HG03520 (cell line): ENCODE data around the gene IL26.

Source experiments
- ATAC-seq: cut with Tn5 transposase; IDR thresholded peaks from one replicate; pipeline ENCODE4 v1.9.1; 2021; ENCODE audit warnings: mild to moderate bottlenecking, moderate library complexity; ENCODE audit not compliant: unreplicated experiment

IL26 gene, protein sequence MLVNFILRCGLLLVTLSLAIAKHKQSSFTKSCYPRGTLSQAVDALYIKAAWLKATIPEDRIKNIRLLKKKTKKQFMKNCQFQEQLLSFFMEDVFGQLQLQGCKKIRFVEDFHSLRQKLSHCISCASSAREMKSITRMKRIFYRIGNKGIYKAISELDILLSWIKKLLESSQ

DNA sequence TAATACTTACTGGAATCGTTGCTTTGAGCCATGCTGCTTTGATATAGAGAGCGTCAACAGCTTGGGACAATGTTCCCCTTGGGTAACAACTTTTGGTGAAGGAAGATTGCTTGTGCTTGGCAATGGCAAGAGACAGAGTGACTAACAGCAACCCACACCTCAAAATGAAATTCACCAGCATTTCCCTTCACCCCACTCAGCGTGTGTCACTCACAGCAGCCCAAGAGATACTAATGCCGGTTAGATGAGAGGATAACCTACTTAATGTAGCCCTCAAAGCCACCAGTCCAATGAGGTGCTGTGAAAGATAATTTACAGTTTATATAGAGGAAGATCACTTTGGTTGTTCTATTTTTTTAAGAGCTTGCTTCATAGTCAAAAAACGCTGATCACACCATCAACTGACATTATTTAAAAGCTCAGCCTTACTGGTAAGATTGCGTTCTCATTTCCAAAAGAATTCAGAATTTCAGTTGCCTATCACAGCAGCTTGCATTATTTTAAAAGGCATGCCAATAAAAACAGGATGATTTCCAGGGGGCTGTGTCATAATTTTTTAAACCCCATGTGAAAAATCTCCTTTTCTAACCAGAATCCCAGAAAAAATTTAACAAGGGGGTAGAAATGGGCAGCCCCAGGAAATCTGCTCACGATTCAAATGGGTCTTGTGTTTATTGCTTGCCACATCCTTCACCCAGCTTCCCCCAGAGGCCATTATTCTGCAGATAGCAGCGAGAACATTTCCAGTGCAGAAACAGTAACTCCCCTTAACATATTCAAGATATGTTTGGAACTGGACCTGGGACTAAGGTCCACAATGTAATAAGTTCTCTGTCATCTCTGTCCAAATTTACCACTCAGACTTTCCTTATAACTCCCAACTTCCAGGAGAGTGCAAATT, at the start of gene IL26:
Gene IL26 (minus strand): TSS at position 235 of the 901 bp plus-strand sequence. CDS start 54 bp downstream, at position 181.
- no peak for ATAC-seq

DNA sequence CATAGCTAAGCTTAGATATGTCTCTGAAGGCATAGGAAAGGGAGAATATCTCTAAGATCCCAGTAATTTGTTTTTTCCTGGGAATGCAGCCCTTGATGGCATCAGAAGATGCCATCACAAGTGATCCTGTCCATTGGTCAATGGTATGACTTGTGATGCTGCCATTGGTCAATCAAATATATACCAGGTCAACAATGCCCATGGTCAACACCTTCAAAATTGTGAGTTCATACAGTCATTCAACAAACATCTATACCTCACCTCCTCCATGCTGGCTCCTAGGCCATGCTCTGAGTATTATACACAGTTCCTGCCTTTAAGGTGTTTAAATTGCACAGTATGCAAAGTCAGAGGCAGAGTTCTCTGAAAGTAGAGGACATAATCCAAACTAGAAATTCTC, 47.1 kb upstream of the IL26 start:
- ATAC-seq, result no peak

DNA sequence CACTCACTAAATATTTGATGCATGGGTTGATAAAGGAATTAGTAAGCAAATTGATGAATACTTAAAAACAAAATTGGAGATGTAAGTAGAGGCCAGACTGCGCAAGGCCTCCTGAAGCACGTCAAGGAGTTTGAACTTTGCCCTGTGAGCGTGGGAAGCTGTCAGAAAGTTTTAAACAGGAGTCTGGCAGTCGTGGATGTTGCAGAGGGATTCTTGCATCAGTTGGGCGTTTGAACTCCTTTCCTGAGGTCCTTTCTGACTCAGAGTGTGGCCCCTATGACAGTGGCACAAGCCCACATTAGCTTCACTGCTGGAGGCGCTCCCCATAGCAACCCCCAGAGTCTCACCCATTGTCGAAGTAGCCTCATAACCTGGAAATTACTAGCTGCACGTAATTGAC, 45.7 kb upstream of the IL26 start:
- no peak for ATAC-seq

DNA sequence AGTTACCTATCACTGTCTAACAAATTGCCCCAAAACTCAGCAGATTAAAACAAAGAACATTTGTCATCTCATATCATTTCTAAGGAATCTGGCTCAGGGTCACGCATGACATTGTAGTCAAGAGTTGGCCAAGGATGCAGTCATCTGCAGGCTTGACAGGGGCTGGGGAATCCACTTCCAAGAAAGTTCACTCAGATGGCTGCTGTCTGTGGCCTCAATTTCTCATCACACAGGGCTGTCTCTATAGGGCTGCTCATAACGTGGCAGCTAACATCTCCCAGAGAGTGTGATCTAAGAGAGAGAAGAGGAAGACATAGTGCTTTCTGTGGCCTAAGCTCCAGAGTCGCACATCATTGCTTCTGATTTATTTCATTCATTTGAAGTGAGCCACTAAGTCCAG, 44.7 kb upstream of the IL26 start:
- ATAC-seq, result no peak

DNA sequence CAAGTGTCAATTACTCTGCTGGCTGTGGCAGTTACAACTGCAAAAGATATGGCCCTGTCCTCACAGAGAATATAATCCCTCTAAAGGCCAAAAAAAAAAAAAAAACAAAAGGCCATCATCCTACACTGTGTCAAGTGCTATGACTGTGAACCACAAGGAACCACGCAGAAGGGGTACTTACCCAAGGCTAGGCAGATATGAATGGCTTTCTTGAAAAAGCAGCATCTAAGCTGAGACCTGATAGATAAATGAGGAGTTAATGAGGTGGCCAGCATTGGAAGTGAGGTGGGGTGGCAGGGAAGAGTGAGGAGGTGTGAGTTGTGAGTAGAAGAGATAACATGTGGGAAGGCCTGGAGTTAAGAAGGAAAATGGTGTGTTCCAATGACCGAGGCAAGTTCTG, 44.2 kb upstream of the IL26 start:
- no peak for ATAC-seq

DNA sequence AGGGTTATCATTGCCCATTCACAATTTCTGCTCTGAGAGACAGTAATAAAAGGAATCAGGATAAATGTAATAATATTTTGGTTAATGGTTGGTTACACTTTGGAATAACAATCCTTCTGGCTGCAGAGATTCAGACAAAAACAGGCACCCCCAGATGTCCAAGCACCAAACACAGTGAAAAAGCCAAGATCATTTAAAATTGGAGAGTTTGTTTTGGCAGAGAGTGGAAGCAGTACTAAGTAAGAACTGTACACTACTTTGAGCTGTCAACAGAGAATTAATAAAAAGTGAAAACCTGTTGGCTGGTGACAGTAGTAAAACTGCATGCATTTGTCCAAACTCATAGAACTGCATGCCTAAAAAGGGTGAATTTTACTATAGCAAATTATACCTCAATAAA, 43.4 kb upstream of the IL26 start:
- no peak for ATAC-seq

DNA sequence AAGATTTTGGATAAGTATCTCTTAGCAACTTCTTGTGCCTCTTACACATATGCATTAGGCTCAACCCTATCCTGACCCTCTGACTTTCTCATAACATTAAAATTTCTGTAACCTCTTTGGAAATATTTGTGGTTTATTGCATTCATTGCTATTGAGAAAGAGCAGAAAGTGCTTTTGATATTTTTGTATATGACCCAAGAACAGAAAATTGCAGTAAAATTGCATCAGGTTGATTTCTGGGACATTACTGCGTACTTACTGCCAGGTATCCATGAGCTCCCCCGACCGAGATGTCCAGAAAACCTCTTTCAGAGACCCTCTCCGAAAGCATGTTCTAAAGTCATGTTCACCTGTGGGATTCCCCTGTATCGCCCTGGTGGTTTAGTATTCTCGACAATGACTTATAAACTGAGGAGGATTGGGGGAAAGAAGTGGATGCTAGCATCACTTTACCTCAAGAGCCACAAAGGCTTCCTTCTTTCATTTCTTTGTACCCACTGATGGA, 42.3 kb upstream of the IL26 start:
- no peak for ATAC-seq

DNA sequence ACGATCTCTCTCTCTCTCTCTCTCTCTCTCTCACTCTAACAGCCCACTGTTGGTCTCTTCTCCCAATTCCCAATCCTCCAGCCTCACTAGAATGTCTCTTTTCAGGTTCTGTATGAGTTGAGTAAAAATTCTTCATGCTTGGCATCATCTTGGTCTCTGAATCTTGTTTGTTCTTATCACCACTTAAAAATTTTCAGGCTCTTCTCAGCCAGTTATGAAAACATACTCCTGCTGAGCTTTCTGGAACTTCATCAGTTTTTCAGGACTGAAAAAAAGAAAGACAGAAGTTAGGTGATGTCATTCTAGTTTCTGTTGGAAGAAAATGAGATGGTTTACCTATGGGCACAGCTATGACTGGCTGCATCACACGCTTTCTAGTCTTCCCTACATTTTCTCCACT, 39.2 kb upstream of the IL26 start:
- ATAC-seq, result no peak

DNA sequence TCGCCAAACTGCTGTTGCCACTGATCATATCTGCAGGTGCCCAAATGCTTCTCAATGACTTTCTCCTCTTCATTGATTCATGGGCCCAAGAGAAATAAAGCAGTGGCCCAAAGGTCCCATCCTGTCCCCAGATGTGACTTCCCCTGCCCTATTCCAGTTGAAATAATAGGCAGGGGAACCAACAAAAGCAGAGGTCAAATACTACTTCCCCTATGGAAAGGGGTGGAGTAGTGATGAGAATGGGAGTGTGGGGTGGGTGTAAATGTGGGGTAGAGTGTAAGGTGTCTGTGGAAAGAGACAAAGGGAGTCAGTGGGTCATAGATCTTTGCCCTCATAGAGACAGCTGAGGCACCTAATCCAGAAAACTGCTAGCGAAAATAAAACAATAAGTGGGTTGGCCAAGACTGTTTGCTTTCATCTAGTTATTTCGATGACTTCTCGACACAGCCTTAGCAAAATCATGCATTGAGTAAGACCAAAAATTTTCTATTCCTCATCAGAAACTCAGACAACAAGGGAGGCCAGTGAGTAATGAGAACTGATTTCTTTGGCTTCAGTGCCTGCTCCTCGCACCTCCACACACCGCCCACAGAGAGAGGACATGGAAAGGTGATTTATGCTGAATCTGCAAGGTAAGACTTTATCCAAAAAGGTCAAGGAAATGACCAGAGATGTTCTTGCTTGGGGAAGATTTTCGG, 38.7 kb upstream of the IL26 start:
- ATAC-seq, result no peak

DNA sequence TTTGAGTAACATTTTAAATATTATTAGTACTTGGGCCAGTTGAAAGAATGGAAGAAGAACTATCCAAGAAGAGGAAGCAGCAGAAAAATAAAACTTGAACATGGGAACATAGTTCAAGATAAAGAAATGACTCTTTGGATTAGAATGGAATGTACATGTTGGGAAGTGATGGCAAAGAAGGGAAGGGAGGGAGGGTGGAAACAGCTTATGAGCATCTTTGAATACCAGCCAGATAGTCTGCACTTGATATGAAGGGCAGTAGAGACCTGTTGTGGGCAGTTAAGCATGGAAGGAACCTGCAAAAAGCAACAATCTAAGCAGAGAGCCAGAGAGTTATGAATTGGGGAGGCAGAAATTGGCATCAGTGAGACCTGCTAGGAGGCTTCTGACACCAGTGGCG, 37.8 kb upstream of the IL26 start:
- no peak for ATAC-seq

DNA sequence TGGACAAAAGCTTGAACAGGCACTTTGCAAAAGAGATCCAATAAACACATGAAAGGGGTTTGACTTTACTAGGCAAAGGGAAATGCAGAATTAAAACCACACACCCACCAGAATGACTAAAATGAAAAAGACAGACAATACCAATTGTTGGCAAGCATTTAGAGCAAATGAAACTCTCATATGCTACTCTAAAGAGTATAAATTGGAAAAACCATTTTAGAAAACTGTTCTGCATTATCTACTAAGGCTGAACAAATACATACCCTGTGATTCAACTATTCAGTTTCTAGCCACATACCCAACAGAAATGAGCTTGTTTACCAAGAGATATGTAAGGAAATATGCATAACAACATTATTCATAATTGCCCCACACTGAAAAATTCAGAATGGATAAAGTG, 36.3 kb upstream of the IL26 start:
- ATAC-seq, result no peak

DNA sequence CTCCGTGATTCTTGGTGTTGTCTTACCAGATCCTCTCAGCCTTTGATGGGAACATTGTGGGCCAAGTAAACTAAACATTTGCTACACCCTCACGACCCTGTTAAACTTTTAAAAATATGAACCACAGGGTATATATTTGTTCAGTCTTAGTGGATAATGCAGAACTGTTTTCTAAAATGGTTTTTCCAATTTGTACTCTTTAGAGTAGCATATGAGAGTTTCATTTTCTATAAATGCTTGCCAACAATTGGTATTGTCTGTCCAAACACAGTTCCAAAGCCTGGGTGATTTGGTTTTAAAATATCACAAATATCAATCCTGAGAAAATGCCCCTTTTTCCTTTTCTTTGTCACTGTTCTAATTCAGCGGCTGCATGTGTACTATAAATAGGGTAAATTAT, 34.5 kb upstream of the IL26 start:
- no peak for ATAC-seq

DNA sequence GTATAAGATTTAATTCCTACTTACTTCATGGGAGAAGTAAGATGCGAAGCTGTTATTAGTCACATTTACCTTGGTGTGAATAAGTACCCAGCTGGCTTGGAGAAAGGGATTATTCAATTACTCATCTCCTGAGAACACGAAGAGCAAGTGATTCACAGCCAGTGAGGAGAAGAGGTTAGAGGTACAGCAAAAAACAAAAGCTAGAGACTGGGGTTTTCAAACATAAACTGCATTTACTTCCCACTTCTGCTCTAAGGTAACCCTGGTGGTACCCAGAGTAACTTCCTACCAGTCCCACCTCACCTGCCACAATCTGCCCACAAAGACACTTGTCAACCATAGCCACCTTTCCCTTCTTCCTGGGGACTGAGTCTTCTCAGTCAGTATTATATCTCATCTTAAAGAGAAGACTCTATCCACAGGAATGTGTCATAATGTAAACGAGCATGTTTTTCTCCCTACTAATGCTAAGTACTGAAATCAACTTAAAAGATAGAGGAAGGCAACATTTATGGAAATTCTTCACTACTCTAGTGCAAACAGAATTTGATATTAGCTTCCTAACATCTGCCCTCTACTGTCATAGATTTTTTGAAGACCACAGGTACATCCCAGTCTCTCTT, 33.8 kb upstream of the IL26 start:
- no peak for ATAC-seq

DNA sequence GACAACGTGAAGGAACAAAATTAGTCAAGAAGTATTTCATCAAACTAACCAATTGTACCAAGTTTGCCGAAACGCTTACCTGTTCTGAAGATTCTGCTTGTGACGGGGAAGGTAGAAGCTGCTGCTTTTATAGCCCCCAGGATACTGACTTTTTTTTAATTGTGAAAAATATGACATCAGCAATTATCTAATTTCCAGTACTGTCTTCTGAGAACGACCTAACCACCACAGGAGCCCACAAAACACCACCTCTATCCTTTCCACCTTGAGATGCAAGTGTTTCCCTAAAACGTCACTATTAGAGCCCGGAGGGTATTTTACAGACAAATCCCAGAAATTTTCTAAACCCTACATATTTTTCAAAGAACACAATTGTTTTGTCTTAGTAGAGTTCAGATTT, 27.9 kb upstream of the IL26 start, which contains the start of gene IL22:
Gene IL22 (minus strand): TSS at position 101 of the 400 bp plus-strand sequence. CDS start 156 bp downstream, outside the sequence.
- ATAC-seq, result no peak

DNA sequence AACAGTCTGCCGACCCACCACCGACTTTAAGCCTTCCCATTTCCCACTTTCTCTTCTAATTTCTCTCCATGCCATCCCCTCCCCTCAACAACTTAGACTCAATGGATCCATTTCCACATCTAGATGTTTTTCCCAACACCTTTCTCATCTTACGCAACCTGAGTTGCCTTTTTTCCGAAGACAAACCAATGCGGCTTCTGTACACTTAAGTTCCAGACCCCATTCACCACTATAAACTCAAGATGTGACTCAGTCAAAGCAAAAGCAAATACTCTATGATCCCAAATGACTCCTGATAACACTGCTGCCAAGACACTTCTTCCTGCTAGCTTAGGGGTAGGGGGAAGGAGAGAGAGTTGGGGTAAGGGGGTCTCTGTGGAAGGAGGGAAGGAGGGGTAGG, 26.5 kb upstream of the IL26 start:
- ATAC-seq, result no peak

DNA sequence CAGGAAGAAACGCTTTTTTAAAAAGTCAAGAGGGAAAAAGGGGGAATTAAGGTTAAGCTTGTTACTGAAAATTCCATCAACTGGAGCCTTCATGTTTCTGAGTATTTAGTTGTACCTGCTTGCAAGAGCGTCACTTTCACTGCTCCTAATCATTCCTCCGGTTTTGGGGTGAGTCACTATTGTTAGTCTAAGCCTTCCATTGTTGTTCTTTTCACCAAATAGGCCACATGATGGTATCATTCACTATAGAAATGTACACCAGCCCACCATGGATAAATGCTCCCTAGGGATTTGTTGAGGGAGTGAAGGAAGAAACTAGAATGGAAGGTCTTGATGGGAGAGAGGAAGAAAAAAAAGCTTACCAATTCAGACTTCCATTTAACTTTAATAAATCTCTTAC, 24.8 kb upstream of the IL26 start:
- no peak for ATAC-seq

DNA sequence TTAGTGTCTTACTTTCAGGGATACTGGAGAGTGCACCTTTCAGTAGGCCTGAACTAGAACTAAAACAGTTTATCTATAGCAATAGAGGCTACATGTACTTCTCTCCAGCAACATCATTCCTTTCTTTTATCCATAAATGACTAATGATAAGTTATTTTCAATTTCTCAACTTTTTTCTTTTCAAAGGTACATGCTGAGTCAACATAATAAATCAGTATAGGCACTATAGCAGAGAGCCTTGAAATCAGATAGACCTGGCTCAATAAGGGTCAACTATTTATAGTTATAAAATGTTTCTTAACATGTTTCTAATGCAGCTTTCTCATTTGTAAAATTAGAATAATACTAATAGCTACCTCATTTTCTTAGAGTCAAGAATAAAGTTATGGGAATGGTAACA, 22.2 kb upstream of the IL26 start:
- no peak for ATAC-seq

DNA sequence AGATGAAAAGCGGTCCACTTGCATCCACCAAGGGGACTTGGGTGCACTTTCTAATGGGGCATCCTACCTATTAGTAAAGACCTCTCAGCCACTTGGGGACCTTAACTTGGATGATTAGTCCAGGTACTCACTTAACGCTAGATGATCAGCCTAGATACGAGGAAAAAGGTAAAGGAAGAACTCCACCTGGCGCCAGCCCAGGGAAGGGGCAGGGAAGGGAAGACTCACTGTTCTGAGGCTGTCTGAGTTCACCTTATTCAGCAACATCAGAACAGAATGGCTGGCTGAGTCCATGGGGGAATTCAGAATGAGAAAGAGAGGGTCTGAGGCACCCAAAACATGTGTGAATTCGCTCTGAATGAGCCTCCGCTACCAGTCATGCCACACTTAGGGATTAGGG, 20.7 kb upstream of the IL26 start:
- ATAC-seq, result no peak

DNA sequence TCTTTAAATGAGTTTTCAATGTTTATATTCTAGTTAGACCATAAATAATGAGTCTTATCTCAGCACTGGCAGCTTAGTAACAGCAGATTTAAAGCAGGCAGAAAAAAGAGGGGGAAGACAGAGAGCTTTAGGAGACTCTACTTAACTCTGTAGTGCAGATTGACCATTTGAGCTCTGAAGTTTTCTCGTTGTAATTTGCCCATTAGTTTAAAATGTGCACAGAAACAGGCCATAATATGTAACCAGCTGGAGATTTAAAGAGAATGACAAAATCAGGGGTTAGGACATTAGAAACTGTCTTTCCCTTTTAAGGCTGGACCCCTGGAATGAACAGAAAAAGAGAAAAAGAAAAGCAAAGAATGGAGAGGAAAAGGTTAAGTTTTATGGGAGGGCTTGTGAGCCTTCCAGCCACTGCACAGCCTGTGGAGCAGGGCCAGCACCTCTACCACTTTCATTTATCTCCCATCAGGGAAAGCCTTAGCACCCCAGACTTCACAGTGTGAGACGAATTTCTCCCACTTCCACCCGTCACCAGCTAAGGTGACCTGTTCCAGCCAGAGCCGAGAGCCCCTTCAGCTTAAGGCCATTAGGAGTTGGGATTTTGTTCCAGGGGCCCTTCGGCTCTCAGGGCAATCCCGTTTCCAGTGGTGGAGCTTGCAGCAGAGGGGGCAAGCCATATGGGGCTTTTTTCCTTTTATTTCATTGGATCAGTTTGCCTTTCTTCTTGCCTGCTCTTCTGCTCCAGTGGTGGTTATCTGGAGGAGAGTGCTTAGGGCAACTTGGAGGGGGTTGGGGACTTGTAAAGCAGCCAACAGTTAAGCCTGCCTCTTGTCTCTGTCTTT, 19.8 kb upstream of the IL26 start:
- ATAC-seq, result no peak

DNA sequence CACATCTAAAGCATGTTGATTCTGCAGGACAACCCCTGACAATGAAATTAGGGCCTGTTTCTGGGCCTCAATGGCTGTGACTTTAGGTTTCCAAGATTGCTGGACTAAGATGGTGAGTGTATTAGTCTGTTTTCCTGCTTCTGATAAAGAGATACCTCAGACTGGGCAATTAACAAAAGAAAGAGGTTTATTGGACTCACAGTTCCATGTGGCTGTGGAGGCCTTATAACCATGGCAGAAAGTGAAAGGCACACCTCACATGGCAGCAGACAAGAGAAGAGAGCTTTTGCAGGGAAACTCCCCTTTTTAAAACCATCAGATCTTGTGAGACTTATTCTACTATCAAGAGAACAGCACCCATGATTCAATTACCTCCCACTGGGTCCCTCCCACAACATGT, 17.2 kb upstream of the IL26 start:
- no peak for ATAC-seq
